HepG2 (cell line): ENCODE results near the gene ZC3H7B. TPM values are rescaled to one million over a fixed set of nuclear protein-coding genes. Genes with fewer than 3 reads are reported as not detected.

Source experiments
- CBX5 ChIP-seq: sonication (generic); formaldehyde crosslinking; IDR thresholded peaks from 2 replicates; pipeline ENCODE4 v1.4.0; 2020; ENCODE audit warnings: missing genetic modification reagents, borderline replicate concordance
- DNMT3B ChIP-seq: conservative IDR thresholded peaks from 2 replicates; pipeline ENCODE4 v1.6.1; 2016; ENCODE audit warnings: missing biosample characterization, control low read depth
- HDAC2 ChIP-seq: sonication (generic); formaldehyde crosslinking; IDR thresholded peaks from 2 replicates; pipeline ENCODE4 v1.4.0; 2020; ENCODE audit warnings: missing genetic modification reagents
- HNRNPL ChIP-seq: fragments of 200-400 bp; formaldehyde crosslinking; IDR thresholded peaks from 2 replicates; pipeline ENCODE4 v1.6.1; 2017; ENCODE audit warnings: mild to moderate bottlenecking, low read depth, low read length
- MEIS1 ChIP-seq: sonication (generic); formaldehyde crosslinking; IDR thresholded peaks from 2 replicates; pipeline ENCODE4 v1.9.0; 2021; ENCODE audit warnings: mild to moderate bottlenecking, missing genetic modification reagents, moderate library complexity, borderline replicate concordance
- NONO ChIP-seq, 2 experiments: fragments of 450-650 bp in 1 of 2; sonication (generic) in 1 of 2; formaldehyde crosslinking in 1 of 2; IDR thresholded peaks in 1 of 2; conservative IDR thresholded peaks in 1 of 2; 2 replicates each; pipeline versions ENCODE4 v1.6.1 to v1.8.0; 2017 to 2022; ENCODE audit warnings: mild to moderate bottlenecking in 1 of 2, missing genetic modification reagents in 1 of 2, moderate library complexity in 1 of 2
- RBFOX2 ChIP-seq: fragments of 200-400 bp; formaldehyde crosslinking; IDR thresholded peaks from 2 replicates; pipeline ENCODE4 v1.6.1; 2017; ENCODE audit warnings: low read depth, mild to moderate bottlenecking, low read length
- THAP7 ChIP-seq: sonication (generic); formaldehyde crosslinking; IDR thresholded peaks from 2 replicates; pipeline ENCODE4 v1.8.1; 2023; ENCODE audit warnings: mild to moderate bottlenecking, missing genetic modification reagents
- XBP1 ChIP-seq: sonication (generic); formaldehyde crosslinking; IDR thresholded peaks from 2 replicates; pipeline ENCODE4 v1.5.0; 2020; ENCODE audit warnings: missing genetic modification reagents
- ZBTB42 ChIP-seq: sonication (generic); formaldehyde crosslinking; IDR thresholded peaks from 2 replicates; pipeline ENCODE4 v1.5.0; 2020; ENCODE audit warnings: mild to moderate bottlenecking, missing genetic modification reagents
- ZNF713 ChIP-seq: sonication (generic); formaldehyde crosslinking; IDR thresholded peaks from 2 replicates; pipeline ENCODE4 v1.4.0; 2020; ENCODE audit warnings: mild to moderate bottlenecking, missing genetic modification reagents
- ZNF784 ChIP-seq: sonication (generic); formaldehyde crosslinking; IDR thresholded peaks from 2 replicates; pipeline ENCODE4 v1.5.1; 2020; ENCODE audit warnings: missing genetic modification reagents, mild to moderate bottlenecking, borderline replicate concordance
- polyA plus RNA-seq, 8 experiments: library from polyadenylated mRNA; depleted of rRNA in 3 of 8; stranded (reverse) in 7 of 8; unstranded in 1 of 8; fragments of >200 nt; fragmentation: Illumina TruSeq in 4 of 8; extraction: Trizol in 4 of 8; gene quantifications; 2 replicates each; pipeline versions ENCODE4 v1.2.1 to v1.2.3, GENCODE V29; 2011 to 2016; ENCODE audit warnings: low read depth in 4 of 8, missing spikeins in 1 of 8, mixed read lengths in 1 of 8; ENCODE audit not compliant: insufficient read depth in 1 of 8
- total RNA-seq, 5 experiments: library from RNA; depleted of rRNA; stranded (reverse); fragments of >200 nt; fragmentation: Illumina TruSeq; extraction: Trizol; gene quantifications; 2 replicates each; pipeline ENCODE4 v1.2.3, GENCODE V29; 2016; ENCODE audit warnings: low read depth in 1 of 5
- TF ChIP-seq, protein P1 (sequence below): sonication (generic); formaldehyde crosslinking; IDR thresholded peaks from 2 replicates; pipeline ENCODE4 v1.5.1; 2020; ENCODE audit warnings: missing genetic modification reagents, mild to moderate bottlenecking, borderline replicate concordance
- TF ChIP-seq, protein P2 (sequence below): sonication (generic); formaldehyde crosslinking; IDR thresholded peaks from 2 replicates; pipeline ENCODE4 v1.5.0; 2020; ENCODE audit warnings: mild to moderate bottlenecking, missing genetic modification reagents, borderline replicate concordance
- TF ChIP-seq, protein P3 (sequence below): sonication (generic); formaldehyde crosslinking; IDR thresholded peaks from 2 replicates; pipeline ENCODE4 v1.8.0; 2022; ENCODE audit warnings: mild to moderate bottlenecking, missing genetic modification reagents; ENCODE audit not compliant: insufficient replicate concordance
- TF ChIP-seq, protein P4 (sequence below): sonication (generic); formaldehyde crosslinking; IDR thresholded peaks from 2 replicates; pipeline ENCODE4 v1.8.0; 2022; ENCODE audit warnings: low read depth, missing genetic modification reagents

Gene ZC3H7B
- total and polyA plus RNA-seq, 2 of the 13 experiments (the other 11 are each of a cell fraction or from before 2014, with no cell fraction given) = 26.4 to 37.2 TPM

GRCh38 chr22:41367039-41367679, 65.8 kb downstream of the ZC3H7B start (continued):
- TF ChIP-seq ZNF784 (CRISPR knock-in tag) (no peak), RBFOX2 (0 out of 2 replicates have a peak, but pooled peaks have one; percentile 20), XBP1 (CRISPR knock-in tag) (no peak), ZBTB42 (CRISPR knock-in tag) (no peak), MEIS1 (CRISPR knock-in tag) (no peak), THAP7 (CRISPR knock-in tag) (no peak), ZNF713 (CRISPR knock-in tag) (0 out of 2 replicates have a peak, but pooled peaks have one; percentile 53), NONO (IDR thresholded peaks at IDR 0.05) (no peak), NONO (CRISPR knock-in tag; conservative IDR thresholded peaks at IDR 0.05) (peak; percentile 85), HDAC2 (CRISPR knock-in tag) (peak; percentile 54; the same call in 1 of the 2 replicates), HNRNPL (no peak), DNMT3B (CRISPR knock-in tag) (no peak), CBX5 (CRISPR knock-in tag) (peak; percentile 24; the same call in 1 of the 2 replicates)
- TF ChIP-seq, protein P1, sequence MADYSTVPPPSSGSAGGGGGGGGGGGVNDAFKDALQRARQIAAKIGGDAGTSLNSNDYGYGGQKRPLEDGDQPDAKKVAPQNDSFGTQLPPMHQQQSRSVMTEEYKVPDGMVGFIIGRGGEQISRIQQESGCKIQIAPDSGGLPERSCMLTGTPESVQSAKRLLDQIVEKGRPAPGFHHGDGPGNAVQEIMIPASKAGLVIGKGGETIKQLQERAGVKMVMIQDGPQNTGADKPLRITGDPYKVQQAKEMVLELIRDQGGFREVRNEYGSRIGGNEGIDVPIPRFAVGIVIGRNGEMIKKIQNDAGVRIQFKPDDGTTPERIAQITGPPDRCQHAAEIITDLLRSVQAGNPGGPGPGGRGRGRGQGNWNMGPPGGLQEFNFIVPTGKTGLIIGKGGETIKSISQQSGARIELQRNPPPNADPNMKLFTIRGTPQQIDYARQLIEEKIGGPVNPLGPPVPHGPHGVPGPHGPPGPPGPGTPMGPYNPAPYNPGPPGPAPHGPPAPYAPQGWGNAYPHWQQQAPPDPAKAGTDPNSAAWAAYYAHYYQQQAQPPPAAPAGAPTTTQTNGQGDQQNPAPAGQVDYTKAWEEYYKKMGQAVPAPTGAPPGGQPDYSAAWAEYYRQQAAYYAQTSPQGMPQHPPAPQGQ (CRISPR knock-in tag) = no peak
- TF ChIP-seq, protein P2, sequence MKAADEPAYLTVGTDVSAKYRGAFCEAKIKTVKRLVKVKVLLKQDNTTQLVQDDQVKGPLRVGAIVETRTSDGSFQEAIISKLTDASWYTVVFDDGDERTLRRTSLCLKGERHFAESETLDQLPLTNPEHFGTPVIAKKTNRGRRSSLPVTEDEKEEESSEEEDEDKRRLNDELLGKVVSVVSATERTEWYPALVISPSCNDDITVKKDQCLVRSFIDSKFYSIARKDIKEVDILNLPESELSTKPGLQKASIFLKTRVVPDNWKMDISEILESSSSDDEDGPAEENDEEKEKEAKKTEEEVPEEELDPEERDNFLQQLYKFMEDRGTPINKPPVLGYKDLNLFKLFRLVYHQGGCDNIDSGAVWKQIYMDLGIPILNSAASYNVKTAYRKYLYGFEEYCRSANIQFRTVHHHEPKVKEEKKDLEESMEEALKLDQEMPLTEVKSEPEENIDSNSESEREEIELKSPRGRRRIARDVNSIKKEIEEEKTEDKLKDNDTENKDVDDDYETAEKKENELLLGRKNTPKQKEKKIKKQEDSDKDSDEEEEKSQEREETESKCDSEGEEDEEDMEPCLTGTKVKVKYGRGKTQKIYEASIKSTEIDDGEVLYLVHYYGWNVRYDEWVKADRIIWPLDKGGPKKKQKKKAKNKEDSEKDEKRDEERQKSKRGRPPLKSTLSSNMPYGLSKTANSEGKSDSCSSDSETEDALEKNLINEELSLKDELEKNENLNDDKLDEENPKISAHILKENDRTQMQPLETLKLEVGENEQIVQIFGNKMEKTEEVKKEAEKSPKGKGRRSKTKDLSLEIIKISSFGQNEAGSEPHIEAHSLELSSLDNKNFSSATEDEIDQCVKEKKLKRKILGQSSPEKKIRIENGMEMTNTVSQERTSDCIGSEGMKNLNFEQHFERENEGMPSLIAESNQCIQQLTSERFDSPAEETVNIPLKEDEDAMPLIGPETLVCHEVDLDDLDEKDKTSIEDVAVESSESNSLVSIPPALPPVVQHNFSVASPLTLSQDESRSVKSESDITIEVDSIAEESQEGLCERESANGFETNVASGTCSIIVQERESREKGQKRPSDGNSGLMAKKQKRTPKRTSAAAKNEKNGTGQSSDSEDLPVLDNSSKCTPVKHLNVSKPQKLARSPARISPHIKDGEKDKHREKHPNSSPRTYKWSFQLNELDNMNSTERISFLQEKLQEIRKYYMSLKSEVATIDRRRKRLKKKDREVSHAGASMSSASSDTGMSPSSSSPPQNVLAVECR = peak; percentile 85; the same call in 1 of the 2 replicates
- TF ChIP-seq, protein P3, sequence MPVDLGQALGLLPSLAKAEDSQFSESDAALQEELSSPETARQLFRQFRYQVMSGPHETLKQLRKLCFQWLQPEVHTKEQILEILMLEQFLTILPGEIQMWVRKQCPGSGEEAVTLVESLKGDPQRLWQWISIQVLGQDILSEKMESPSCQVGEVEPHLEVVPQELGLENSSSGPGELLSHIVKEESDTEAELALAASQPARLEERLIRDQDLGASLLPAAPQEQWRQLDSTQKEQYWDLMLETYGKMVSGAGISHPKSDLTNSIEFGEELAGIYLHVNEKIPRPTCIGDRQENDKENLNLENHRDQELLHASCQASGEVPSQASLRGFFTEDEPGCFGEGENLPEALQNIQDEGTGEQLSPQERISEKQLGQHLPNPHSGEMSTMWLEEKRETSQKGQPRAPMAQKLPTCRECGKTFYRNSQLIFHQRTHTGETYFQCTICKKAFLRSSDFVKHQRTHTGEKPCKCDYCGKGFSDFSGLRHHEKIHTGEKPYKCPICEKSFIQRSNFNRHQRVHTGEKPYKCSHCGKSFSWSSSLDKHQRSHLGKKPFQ (CRISPR knock-in tag) = no peak
- TF ChIP-seq, protein P4, sequence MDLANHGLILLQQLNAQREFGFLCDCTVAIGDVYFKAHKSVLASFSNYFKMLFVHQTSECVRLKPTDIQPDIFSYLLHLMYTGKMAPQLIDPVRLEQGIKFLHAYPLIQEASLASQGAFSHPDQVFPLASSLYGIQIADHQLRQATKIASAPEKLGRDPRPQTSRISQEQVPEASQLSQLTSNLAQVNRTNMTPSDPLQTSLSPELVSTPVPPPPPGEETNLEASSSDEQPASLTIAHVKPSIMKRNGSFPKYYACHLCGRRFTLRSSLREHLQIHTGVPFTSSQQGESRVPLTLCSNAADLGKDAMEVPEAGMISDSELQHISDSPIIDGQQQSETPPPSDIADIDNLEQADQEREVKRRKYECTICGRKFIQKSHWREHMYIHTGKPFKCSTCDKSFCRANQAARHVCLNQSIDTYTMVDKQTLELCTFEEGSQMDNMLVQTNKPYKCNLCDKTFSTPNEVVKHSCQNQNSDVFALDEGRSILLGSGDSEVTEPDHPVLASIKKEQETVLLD (CRISPR knock-in tag) = no peak
